Muscle of leg (tissue), 11 donors: ENCODE data around the gene ABHD13. TPM values are rescaled to one million over a fixed set of nuclear protein-coding genes. Genes with fewer than 3 reads are reported as not detected.

Experiments
- DNase-seq: peaks from one replicate; pipeline ENCODE4 v3.0.0; 2013
- H3K27ac ChIP-seq: one replicate; pipeline ENCODE4 v1.5.1; 2013; ENCODE audit warnings: mild to moderate bottlenecking, low read length, control low read depth
- H3K27me3 ChIP-seq: one replicate; pipeline ENCODE4 v1.6.1; 2013; ENCODE audit warnings: low read length; ENCODE audit not compliant: control insufficient read depth, insufficient read depth
- H3K36me3 ChIP-seq: one replicate; pipeline ENCODE4 v1.6.1; 2013; ENCODE audit warnings: low read length; ENCODE audit not compliant: control insufficient read depth, insufficient read depth
- H3K4me1 ChIP-seq: one replicate; pipeline ENCODE4 v1.6.1; 2013; ENCODE audit warnings: low read length; ENCODE audit not compliant: control insufficient read depth, insufficient read depth
- H3K4me3 ChIP-seq: one replicate; pipeline ENCODE4 v1.5.1; 2013; ENCODE audit warnings: low read length, control low read depth
- H3K9me3 ChIP-seq: replicated peaks from 2 replicates; pipeline ENCODE4 v1.6.1; 2013; ENCODE audit warnings: low read depth, low read length; ENCODE audit not compliant: control insufficient read depth
- WGBS: methylation state at CpG from one replicate; pipeline ENCODE4 v1.1.5; 2013; ENCODE audit warnings: missing lambda C conversion rate; ENCODE audit not compliant: insufficient coverage; 5-methylcytosine and 5-hydroxymethylcytosine counted together
- polyA plus RNA-seq, 8 donors: library from polyadenylated mRNA; unstranded; fragments of 120-200 nt; gene quantifications; one replicate each; pipeline versions ENCODE4 v1.2.1 to v1.2.3, GENCODE V29; 2013; ENCODE audit warnings: inconsistent platforms in 1 of 8, low replicate concordance in 1 of 8; ENCODE audit not compliant: insufficient read length in 8 of 8, insufficient read depth in 1 of 8
- total RNA-seq: library from RNA; stranded (reverse); fragments of 120-200 nt; gene quantifications from one replicate; pipeline ENCODE4 v1.2.4, GENCODE V29; 2013

ABHD13 gene
- total and polyA plus RNA-seq, 9 donors: 7.0 to 11.9 (median 9.0) TPM

DNA sequence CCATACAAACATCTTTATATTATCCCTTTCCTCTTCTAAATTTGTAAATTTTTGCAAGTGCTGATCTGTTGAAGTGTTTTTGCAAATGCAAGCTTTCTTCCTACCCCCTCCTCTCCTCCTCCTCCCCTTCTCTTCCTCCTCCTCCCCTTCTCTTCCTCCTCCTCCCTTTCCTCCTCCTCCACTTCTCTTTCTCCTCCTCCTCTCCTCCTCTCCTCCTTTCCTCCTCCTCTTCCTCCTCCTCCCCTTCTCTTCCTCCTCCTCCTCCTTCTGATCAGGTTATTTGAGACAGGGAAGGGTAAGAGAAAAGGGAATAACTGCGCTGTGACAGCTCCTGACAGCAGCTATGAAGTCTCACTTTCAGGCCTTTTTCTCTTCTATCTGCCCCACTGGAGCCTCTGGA is 60.3 kb downstream of the ABHD13 start:
- no peaks in the 10 kb centered on the region for H3K36me3 ChIP-seq
- no peak for DNase-seq
- no CpG with 5 or more reads among the region's 1 CpG for WGBS
- no peaks in the 10 kb centered on the region for H3K4me1 ChIP-seq
- H3K9me3 ChIP-seq: no peaks in the 10 kb centered on the region
- no peak overlapping the region for H3K27ac ChIP-seq
- H3K4me3 ChIP-seq: no peak overlapping the region
- no peaks in the 10 kb centered on the region for H3K27me3 ChIP-seq

DNA sequence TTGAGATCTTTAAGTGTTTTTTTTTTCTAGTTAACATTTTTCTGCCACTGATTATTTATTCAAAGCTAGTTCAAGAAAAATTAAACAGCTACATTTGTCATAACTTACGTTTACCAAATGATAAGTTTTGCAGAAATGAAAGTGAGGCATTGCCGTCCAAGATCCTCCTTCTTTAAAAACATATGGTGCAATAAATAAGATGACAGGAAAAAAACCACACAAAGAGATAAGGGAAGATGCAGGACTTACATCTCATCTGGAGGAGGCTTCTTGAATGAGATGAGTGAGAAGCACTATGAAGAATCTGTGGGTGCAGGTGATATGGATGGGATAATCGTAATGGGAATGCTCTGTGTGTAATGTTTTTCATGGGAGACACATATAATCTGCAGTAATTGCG is 63.7 kb downstream of the ABHD13 start:
- Histone ChIP-seq H3K4me3 (no peak overlapping the region), H3K9me3 (no peaks in the 10 kb centered on the region), H3K27me3 (no peaks in the 10 kb centered on the region), H3K4me1 (no peaks in the 10 kb centered on the region), H3K27ac (no peak overlapping the region), H3K36me3 (no peaks in the 10 kb centered on the region)
- DNase-seq: no peak
- WGBS: no CpG with 5 or more reads among the region's 4 CpGs

DNA sequence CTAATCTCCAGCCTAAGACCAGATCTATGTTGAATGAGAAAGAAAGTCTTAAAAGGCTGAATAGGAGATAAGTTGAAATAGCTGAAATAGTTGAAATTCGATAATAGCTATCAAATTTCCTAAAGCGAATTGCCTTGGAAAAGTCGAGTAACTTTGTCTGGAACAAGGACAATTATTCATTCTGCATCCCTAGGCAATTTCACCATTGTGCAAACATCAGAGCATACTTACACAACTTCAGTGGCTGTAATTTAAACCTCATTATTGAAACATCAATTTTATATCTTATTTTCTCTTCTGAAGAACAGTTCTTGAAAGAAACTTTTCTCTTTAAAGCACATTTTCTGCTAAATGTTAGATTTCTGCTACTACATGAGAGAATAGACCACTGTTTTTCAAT is 64.9 kb downstream of the ABHD13 start:
- no peaks in the 10 kb centered on the region for H3K27me3 ChIP-seq
- WGBS: no CpG with 5 or more reads among the region's 3 CpGs
- no peak overlapping the region for H3K4me3 ChIP-seq
- no peaks in the 10 kb centered on the region for H3K36me3 ChIP-seq
- no peaks in the 10 kb centered on the region for H3K9me3 ChIP-seq
- no peak for DNase-seq
- H3K27ac ChIP-seq: no peak overlapping the region
- no peaks in the 10 kb centered on the region for H3K4me1 ChIP-seq

Other genes with a start within 250 kb of the ABHD13 start
- gene LIG4, start 2.9 kb upstream of the ABHD13 start, total RNA-seq: 7.1 TPM
- gene LIG4, start 2.9 kb upstream of the ABHD13 start, polyA plus RNA-seq: 10 to 100 TPM in 2 of 8 donors, 1 to 10 TPM in 6; 7.0 to 15.4 (median 9.2) TPM
- 1.7 TPM for gene TNFSF13B, start 51.3 kb downstream of the ABHD13 start, total RNA-seq
- 1 to 10 TPM; 1.6 to 5.3 (median 2.3) TPM for gene TNFSF13B, start 51.3 kb downstream of the ABHD13 start, polyA plus RNA-seq